Nasal cavity respiratory epithelium epithelial cell of viscerocranial mucosa (primary cell): ENCODE results near the gene CEP55. TPM values are rescaled to one million over a fixed set of nuclear protein-coding genes. Genes with fewer than 3 reads are reported as not detected.

ENCODE experiments used
- total RNA-seq: library from RNA; depleted of rRNA; stranded (reverse); fragments of >200 nt; gene quantifications from 2 replicates; pipeline ENCODE4 v1.2.3, GENCODE V29; 2014

Gene CEP55
- 0.50 and 1.0 TPM in 2 replicates for total RNA-seq

DNA sequence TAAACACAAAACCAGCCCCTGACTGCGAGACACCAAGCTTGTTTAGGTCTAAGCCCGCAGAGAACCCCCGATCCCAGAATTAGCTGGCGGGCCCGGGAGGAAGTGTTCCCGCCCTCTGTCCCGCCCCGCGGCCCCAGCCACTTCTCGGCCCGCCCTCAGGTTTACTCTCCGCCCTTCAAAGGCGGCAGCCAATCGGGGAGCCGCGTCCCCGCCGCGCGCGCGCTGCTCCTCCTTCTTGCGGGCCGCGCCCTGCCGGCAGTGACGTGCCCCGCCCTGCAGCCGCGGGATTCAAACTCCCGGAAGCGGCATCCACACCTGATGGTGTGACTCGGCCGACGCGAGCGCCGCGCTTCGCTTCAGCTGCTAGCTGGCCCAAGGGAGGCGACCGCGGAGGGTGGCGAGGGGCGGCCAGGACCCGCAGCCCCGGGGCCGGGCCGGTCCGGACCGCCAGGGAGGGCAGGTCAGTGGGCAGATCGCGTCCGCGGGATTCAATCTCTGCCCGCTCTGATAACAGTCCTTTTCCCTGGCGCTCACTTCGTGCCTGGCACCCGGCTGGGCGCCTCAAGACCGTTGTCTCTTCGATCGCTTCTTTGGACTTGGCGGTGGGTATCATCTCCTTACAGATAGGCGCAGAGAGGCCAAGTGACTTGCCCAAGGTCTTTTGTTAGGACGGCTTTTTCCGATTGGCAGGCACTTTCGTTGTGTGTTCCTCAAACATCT lies at the start of gene CEP55:
Gene CEP55 (plus strand): TSS at position 291 of the 720 bp plus-strand sequence. CDS start 3,440 bp downstream, outside the sequence.

DNA sequence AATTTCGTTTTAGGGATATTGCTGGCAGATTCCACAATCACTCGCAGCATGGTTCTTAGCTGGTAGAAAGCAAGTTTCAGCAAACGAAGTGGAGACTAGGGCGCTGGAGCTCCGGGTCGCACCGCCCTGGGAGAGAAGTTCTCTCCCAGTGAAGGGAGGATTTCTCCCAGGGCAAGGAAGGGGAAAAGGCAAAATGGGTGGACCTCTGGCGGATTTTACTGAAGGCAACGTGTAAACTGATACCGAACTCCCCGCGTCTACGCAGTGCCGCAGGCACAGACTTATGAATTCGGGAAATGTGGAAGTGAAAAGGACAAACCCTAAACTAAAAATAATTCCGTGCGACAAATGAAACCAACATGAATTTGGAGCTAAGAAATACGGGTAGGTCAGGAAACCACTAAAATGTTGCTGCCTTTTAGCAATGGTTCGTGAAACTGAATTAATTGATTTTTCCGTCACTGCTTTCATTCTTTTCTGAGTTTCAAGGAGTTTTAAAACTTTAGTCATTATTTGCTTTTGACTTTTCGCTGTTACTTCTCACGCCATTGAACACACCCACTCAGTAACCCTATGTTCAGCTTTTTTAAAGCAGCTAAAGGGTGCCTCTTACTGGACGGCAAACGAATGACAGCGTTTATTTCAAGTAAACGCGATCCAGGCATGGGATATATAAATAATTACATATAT lies 14.1 kb upstream of the CEP55 start, which contains the start of gene MYOF:
Gene MYOF (minus strand): TSS at position 190 of the 690 bp plus-strand sequence. CDS start 140 bp downstream, at position 50.

DNA sequence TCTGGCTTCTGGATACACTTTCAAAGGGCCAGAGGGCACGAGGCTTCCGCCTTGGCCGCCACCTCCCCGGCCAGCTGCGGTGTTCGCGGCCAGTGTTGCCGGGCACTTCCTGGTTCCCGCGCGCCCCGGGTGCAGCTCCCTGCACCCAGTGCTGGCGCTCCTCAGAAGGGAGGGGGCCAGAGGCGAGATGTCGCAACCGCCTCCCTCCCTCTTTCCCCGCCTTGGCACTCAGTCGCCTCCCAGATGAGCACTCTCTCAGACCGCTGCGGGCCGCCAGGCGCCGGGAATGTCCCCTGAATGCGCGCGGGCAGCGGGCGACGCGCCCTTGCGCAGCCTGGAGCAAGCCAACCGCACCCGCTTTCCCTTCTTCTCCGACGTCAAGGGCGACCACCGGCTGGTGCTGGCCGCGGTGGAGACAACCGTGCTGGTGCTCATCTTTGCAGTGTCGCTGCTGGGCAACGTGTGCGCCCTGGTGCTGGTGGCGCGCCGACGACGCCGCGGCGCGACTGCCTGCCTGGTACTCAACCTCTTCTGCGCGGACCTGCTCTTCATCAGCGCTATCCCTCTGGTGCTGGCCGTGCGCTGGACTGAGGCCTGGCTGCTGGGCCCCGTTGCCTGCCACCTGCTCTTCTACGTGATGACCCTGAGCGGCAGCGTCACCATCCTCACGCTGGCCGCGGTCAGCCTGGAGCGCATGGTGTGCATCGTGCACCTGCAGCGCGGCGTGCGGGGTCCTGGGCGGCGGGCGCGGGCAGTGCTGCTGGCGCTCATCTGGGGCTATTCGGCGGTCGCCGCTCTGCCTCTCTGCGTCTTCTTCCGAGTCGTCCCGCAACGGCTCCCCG lies 70.2 kb downstream of the CEP55 start, which contains the start of gene FFAR4:
Gene FFAR4 (plus strand): TSS at position 231 of the 842 bp plus-strand sequence. CDS start 56 bp downstream, at position 287.

Other genes with a start within 250 kb of the CEP55 start
- 173 and 292 TPM in 2 replicates for gene MYOF, start 14.3 kb upstream of the CEP55 start, total RNA-seq
- not detected in 2 replicates for gene FFAR4, start 70.1 kb downstream of the CEP55 start, total RNA-seq
- gene RBP4, start 104.6 kb downstream of the CEP55 start, total RNA-seq, result not detected in 2 replicates
- gene PDE6C, start 115.9 kb downstream of the CEP55 start, total RNA-seq, result not detected in 2 replicates
- 4.8 and 8.4 TPM in 2 replicates for gene FRA10AC1, start 206.0 kb downstream of the CEP55 start, total RNA-seq